ENCODE data around the gene APH1B.
"Not testable (repeated sequence)": the region's sequence is repeated elsewhere in the genome, so short reads cannot be mapped to it uniquely, and the experiment has no call there.

APH1B gene

DNA sequence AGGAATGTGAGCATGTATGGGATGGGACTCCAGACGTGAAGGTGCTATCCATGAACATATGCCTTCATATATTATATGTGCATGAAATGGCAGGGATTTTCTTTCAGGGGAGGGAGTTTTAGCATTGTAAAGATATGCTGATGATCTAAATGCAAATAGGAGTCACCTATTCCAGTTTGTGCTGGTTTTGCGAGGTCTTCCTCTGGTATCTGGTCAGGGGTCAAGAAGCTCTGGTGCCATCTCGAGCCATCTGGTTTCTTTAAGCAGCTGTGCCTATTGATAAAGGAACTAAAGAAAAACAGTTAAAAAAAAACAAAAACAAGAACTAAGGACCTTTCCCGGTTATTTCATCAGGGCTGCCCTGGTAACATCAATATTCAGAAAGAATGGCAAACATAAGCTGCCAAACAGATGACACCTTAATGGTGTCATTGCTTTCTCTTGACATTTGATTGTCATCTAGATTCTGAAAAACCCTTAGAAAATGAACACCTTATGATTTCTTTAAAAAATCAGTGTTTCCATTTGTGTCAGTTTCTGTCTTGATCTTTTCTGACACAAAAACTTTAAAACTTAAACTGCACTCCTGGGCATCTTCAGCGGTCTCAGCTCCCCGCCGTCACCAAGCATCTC, 22.7 kb downstream of the APH1B start:
- DNase-seq, result no peak

DNA sequence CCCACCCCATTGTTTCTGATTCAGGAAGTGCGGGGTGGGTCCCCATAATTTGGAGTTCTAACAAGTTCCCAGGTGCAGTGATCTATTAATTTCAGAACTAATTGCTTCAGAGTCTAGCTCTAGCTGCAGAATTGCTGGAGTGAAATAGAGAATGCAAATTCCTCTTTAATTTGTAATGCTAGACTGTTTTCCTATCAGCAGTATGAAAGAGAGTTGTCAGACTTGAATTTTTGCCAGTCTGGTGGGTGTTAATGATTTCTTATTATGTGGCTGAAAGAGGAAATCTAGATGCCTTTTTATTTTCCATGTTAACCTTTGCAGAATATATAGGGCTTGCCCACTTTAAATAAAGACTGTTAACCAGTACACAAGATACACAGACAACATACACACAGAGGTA, 23.7 kb downstream of the APH1B start:
- DNase-seq, result no peak

DNA sequence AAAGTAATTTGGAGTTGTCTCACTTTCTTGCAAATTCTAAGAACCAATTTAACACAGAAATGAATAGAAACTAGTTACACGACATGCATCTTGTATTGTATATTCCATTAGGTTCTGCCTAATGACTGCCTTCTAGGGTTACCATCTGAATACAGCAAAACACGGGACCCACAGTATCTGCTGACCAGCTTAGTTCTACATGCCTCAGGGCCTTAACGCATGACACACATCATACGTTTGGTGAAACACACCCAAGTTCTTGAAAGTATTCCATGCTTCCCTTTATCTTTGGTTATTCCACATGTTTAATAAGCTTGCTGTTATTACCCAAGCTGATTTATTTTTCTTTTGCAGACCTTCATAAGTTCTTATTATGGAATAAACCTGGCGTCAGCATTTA, 27.9 kb downstream of the APH1B start:
- DNase-seq, result no peak

DNA sequence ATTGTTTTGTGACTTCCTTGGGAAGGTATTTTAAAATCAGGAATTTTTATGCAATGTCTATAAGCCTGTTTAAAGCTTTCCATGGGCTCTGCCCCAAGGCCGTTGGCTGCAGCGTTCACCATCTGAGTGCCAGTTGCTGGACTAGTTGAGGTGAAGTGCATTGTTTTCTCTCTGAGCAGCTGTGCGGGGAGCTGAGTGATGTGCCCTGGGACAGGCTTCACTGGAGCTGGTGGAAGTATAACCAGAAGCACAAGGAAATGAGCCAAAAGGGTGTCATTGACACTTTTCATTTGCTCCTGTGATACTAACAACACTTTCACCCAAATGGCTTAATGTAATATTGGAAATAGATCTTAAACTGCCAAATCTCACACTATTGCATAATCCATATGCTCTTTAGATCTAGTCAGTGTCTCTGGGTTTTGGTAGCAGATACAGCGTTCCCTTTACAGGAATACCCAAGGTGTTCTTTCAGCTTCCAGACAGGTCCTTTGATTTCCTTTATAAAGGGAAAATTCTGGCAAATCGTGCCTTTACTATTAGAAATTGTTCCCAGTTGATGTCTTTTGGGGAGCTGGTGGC, 29.2 kb downstream of the APH1B start:
- DNase-seq, result no peak

DNA sequence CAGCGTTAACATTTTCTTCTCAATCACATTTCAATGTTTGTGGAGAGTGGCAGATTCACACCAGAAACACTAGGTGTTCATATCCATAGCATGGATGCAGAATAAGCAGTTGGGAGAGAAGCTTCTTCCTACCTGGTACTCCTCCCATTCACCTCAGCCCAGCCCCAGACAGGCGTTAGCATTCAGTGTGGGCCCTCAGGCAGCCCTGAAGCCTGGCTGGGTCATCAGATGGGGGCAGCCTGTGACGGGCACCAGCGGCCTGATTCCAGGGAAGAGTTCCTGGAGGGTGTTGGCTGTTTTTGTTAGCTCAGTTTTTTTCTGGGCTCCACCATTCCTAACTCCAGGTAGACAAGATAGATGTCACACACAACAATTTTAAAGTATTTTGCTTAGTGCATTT, 31.1 kb downstream of the APH1B start:
- DNase-seq, result no peak

DNA sequence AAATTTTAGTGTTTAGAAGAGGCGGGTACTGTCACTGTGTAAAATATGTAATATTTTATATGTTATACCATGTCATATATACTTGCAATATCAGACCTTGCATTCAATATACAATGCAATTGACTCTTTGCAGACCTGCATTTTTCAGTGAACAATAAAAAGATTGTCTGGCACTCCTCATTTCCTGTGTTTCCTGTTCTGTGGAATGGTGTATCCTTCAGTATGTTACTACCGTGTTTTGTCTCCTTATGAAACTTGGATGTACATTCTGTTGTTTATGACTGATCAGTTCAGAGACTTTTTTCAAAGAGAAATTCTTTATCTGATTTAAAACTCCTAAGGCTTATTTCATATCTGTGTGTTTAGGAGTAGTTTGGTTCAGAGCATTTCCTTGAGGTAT, 31.5 kb downstream of the APH1B start:
- DNase-seq, result no peak

DNA sequence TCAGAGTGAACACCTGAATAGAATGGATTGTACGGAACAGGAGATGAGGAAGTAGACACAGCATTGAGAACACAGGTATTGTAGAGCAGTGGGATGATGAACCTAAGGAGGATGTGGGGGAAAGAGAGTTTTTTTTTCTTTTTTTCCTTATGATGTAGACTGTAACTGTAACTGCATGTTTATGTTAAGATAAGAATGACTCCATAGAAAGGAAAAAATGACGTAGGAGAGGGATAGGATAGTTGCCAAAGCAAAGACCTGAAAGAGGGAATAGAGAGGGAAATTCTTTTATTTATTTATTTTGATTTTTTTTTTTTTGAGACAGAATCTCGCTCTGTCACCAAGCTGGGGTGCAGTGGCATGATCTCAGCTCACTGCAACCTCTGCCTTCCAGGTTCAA, 33.2 kb downstream of the APH1B start:
- no peak for DNase-seq

DNA sequence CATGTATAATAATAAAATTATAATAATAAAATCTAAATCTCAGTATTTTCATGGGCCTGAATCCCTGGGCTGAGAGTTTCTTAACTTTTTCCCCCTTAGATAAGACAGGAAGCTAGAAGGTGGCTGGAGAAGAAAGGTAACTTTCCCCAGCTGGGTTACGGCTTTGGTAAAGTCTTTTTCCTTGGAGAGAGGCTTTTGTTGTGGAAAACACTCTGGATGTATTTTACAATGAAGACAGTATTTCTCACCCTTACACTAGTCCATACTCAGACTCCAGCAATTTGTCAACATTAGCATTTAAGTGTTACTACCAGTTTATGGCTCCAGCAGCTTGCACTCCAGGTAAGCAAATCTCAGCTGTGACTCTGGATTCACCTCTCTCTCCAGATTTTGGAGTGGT, 34.9 kb downstream of the APH1B start:
- no peak for DNase-seq

DNA sequence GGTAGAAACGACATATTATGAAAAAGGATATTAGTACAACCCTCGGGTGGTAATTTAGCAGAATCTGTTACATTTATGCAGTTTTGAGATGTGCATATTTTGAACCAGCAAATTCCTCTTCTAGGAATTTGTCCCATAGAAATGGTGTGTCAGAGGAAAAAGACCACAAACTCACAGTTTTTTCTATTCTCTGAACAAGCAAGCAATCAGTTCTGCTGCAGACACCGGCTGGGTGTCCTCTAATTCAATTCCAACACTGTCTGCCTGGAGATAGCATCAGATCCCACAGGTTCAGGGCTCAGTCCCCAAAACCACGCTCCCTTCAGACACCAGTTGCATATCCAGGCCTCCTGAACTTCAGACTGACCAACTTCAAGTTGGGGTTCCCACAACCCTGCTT, 36.4 kb downstream of the APH1B start:
- no peak for DNase-seq

DNA sequence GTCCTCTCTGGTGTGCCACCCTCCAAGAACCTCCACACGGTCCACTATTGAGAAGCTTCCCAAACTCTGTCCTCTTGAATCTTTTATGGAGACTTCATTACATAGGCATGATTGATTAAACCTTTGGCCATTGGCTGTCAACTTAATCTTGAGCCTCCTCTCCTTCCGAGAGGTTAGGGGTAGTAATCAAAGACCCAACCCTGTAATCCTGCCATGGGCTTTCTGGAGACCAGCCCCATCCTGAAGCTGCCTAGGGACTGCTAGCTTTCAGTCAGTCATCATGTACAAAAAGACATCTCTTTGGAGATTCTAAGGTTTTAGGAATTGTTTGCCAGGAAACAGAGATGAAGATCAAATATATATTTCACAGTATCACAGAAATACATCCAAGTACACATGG, 37.0 kb downstream of the APH1B start:
- DNase-seq, result no peak

DNA sequence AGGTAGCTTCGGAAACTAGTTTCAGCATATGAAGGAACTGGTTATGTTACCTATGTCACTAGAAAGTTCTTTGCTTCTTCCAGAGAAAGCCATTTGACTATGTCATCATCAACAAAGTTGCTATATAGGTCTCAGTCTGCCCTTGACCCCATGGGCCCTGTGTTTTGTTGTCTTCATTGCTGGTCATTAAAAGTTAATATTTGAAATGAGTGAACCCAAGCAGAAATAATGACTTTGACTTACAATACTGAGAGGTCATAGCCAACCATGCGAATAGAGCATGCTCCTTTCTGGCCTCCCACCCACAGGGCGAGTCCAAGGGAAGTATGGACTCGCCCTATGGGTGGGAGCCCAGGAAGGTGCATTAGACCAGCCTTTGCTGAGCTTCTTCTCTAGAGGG, 40.9 kb downstream of the APH1B start:
- no peak for DNase-seq

DNA sequence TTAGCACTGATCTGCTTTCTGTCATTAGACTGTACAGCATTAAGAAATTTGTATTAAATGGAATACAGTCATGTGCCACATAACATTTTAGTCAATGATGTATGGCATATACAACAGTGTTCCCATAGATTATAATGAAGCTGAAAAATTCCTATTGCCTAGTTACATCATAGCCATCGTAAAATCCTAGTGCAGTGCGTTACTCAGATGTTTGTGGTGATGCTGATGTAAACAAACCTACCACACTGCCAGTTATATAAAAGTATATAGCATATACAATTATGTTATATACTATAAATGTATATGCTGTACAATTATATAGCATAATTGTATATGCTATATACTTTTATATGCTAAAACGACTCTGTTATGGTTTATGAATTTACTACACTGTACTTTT, 41.7 kb downstream of the APH1B start:
- no peak for DNase-seq

DNA sequence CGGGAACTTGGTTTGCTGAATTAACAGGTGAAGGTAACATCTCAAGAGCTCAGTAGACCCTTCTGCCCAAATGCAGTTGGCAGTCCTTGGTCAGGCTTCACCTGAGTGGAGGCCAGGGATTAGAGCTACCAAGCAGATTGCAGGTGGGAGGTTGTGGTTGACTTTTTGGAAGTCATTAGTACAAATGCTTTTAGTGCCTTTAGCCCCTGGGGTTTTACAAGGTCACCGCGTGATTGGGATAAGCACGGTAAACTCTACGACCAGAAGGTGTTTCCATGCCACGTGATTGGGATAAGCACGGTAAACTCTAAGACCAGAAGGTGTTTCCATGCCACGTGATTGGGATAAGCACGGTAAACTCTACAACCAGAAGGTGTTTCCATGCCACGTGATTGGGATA, 43.0 kb downstream of the APH1B start:
- DNase-seq, result not testable (repeated sequence)

DNA sequence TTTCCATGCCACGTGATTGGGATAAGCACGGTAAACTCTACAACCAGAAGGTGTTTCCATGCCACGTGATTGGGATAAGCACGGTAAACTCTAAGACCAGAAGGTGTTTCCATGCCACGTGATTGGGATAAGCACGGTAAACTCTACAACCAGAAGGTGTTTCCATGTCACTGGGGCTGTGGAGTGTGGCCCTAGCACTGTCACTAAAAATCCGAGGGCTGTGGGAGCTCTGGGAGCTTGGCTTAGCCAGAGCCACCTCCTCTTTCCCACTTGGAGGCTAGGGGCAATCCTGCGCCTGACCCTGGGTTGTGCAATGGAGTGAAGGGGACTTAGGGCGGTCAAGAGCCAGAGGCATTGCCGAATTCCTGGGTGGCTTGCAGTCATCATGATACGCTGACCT, 43.6 kb downstream of the APH1B start:
- not testable (repeated sequence) for DNase-seq

DNA sequence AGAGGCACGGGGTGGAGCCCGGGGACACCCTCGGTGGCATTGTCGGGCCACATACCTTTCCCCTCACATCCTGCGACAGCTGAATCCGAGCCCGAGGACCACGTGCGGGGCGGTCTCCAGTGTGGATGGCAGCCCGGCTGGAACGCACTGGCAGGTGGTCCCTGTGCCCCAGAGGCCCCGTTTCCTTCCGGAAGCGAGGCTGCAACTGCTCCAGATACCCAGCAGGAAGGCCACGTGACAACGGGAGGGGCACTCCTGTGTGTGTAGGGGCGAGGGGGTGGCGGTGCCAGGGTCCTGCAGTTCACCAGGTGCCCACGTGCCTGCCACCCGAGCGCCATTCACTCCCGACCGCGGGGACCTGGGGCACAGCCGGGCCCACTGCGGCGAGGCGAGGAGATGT, 44.1 kb downstream of the APH1B start:
- DNase-seq, result no peak

DNA sequence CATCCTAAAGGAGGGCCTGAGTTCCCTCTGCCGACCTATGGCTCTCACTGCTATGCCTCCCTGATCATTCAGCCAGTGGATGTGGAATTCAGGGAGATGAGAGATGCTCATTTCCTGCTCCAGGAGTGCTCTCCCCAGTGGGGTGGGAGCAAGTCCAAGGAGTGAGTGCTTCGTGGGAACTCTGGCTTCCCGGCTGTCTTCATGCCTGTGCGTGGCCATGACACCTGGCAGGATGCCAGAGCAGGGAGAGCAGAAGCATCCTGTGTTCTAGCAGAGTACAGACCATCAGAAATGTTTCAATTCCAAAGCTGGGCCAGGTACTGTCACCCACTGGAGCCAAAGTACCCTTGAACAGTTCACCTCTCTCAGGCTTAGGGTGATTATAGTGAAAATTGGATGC, 45.1 kb downstream of the APH1B start:
- no peak for DNase-seq

DNA sequence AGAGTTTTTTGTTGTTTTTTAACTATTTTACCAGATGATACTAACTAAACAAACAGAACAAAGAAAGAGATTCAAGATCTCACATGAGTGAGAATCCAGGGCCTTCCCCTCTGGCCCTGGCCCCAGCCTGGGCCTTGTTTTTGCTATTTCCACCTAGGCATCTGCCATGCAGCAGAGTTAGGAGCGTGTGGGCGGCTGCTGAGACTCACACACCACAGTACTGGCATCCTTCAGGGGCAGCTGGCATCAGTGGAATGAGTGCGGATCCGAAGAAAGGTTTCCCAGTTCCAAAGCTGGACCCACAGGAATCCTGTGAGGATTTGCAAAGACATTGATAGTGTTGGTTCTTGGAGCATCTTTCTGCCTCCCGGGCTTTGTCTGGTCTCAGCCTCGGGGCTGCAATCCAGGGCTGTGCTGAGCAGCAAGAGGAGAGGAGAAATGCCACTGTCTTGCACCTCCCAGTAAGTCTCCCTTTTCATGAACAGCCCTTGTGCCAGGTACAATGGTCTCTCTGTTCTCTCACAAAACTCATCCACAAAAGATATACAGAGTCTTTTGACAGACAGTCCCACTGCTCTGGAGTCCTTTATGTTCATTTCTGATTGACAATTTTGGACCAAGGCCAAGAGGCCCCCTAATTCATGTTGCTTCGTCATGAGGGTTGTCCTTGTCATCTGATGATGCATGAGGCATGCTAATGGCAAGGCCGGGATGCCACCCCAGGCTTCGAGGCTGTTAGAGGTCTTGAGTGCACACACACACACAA, 46.6 kb downstream of the APH1B start:
- no peak for DNase-seq

DNA sequence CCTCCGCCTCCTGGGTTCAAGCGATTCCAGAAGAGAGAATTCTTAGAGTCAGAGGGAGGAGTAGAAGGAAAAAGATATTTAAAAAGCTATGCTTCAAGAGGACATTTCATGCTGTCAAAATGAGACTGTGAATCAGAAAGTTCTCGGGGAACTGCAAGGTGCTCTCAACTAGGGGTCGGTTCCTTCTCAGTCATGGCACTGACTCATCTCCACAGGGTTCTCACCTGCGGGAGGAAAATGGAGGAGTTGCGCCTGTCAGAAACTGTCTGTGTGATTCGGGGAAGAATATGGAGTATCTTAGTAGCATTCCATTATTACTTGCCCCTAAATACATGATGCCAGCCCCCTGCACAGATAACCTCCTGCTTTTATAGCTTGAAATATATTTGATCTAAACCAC, 47.4 kb downstream of the APH1B start:
- no peak for DNase-seq

DNA sequence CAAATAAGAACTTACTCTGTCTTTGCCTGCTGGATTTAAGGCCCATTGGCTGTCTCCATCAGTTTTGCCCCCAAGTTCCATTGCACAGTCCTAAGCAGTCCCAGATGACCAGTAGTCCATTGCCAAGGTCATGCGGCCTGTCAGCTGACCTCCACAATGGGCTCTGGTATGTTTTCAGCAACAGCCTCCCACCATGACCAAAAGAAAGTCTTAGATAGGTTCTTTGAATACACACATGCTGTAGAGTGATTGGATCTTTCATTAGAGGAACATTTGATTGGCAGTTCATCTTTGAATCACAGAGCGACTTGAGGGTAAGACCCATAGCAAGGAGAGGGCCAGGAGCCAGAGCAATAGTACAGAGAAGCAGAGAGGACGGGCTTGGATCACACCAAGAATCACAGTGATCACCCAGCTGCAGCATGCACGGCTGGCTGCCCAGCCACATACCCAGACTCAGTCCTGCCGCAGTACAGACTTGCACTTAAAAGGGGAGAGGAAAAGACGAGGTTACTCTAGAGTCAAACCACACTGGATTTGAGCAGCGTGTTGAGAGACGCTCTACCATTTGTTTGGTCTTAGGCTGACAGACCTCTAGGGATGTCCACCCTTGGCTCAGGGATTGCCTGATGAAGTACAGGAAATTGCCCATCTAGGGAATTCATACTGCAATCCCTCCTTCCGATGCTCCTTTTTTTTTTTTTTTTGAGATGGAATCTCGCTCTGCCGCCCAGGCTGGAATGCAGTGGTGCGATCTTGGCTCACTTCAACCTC, 50.4 kb downstream of the APH1B start:
- DNase-seq, result no peak

DNA sequence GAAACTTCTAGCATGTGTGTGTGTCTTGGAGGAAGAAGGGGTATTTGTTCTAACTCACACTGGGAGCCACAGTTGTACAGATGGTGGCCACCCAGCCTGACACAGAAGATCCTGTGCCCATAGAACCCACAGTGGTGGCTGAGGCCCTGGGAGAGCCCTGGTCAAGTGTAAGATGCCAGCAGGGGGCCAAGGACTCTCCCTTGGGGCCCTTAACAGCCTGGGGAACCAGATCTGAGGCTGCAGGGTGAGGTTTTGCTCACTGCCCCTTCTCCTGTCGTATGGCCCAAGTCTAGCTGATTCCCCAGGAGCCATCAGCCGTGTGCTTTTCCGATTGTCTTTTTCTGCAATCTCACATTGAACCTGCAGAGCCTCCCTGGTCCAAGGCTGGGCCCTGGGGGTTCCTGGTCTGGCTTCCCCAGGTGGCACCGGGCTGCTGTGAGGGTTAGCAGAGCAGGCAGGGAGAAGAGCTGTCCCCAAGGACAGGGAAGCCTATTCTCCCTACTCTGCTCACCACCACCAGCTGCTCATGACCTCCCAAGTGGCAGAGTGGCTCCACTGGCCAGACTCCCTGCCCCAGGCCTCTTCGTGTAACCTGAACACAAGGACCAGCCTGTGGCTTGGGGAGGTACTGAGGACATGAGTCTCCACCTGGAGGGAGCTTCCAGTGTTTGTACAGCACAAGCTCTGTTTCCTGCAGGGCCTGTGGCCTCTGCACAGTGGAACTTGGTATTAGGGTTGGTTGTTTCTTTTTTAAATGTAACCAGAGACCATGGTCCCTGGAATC, 52.4 kb downstream of the APH1B start:
- DNase-seq, result no peak

DNA sequence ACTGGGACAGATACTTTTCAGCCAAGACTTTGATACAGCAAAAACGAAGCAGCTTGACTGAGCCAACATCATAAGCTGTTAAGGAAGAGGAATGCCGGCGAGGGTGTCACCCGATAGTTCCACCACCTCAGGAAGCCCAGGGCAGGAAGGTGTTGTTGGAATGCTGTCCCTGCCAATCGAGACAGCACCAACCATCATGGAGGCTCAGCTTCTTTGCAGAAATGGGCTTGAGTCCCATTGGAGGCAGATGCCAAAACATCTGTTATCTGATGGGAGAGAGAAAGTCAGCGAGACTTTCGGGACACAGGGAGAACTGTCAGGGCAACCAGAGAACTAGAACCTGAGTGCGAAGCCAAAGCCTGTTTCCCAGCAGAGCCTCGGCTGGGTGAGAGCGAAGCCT, 53.5 kb downstream of the APH1B start:
- DNase-seq, result no peak

DNA sequence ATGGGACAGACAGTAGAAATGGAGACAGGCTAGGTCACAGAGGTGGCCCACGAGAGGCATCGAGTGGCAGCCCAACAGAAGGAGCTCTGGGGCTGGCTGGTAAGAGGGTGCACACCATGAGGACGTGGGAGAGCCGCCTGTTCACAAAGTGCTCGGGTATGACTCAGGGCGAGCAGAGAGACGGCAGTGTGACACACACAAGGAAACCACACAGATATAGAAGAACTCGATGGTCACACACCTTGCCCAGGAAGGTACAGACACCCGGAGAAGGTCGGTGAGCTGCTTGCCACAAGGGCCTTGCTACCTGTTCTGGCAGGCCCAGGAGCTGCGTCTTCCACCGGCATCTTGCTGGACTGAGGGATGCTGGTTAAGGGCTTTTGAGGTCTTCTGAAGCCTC, 54.1 kb downstream of the APH1B start:
- DNase-seq, result no peak
